ENCODE measurements around the gene KCNJ1.

KCNJ1 gene

DNA sequence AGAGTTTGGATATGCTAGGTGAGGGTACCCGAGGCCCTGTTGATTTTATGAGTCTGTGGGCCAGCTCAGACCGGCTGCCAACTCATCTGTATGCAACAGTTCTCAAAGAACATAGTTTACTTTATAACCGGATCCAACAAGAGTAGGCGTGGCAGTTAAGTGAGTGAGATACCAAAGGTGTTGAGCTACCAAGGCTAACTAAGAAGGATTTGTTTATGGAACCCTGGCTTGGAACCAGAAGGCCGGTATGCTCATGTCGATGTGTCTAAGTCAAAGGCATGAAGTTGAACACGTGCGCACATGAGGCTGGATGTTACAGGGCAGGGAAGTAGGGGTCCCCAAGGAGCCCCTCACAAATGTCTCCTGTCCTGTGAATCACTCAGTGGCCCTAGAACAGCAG lies at the start of gene KCNJ1:
KCNJ1 (minus strand) TSS at position 20 of the 400 bp plus-strand sequence. CDS start 27,053 bp downstream, outside the sequence.
- peak; percentile 11 for DNase-seq

DNA sequence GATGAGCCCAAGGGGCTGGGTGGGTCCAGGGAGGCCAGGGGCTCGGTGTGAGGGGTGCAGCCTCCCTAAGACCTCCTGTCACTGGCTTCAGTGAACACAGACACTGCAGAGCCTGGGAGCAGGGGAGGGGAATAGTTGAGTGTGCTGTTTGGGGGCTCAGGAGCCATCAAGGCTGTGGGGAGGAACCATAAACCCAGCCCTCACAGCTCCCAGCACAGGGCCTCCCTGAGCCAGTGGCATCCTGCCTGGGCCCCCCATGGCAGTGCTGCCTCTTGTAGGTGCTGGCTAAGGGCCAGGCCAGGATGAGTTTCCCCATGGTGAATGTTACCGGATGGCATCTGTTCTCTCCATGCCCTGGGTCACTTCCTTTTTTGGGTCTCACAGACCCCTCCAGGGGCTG lies 49.6 kb upstream of the KCNJ1 start:
- no peak for DNase-seq

DNA sequence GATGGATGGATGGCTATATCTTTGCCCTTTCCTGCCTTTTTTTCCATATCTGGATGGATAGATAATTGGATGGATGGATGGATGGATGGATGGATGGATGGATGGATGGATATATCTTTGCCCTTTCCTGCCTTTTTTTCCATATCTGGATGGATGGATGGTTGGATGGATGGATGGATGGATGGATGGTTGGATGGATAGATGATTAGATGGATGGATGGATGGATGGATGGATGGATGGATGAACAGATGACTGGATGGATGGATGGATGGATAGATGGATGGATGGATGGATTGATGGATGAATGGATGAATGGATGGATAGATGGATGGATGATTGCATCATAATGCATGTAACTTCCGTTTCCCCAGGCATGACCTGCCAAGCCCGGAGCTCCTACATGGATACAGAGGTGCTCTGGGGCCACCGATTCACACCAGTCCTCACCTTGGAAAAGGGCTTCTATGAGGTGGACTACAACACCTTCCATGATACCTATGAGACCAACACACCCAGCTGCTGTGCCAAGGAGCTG lies 49.0 kb upstream of the KCNJ1 start:
- no peak for DNase-seq

DNA sequence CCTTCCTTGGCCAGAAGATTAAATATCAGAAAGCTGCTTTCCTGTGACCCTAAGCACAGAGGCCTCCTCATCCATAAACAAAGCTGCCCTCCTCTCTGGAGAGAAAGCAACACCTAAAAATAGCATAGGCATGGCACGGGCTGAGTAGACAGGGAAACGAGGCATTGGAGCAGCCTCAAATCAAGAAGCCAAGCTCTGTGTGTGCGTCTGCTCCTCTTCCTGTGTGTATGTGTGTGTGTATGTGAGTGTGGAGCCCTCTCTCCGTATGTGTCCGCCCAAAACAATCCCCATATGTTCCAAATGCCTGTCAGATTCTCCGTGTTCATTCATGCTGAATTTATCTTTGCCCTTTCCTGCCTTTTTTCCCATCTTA lies 48.0 kb upstream of the KCNJ1 start:
- DNase-seq: no peak

DNA sequence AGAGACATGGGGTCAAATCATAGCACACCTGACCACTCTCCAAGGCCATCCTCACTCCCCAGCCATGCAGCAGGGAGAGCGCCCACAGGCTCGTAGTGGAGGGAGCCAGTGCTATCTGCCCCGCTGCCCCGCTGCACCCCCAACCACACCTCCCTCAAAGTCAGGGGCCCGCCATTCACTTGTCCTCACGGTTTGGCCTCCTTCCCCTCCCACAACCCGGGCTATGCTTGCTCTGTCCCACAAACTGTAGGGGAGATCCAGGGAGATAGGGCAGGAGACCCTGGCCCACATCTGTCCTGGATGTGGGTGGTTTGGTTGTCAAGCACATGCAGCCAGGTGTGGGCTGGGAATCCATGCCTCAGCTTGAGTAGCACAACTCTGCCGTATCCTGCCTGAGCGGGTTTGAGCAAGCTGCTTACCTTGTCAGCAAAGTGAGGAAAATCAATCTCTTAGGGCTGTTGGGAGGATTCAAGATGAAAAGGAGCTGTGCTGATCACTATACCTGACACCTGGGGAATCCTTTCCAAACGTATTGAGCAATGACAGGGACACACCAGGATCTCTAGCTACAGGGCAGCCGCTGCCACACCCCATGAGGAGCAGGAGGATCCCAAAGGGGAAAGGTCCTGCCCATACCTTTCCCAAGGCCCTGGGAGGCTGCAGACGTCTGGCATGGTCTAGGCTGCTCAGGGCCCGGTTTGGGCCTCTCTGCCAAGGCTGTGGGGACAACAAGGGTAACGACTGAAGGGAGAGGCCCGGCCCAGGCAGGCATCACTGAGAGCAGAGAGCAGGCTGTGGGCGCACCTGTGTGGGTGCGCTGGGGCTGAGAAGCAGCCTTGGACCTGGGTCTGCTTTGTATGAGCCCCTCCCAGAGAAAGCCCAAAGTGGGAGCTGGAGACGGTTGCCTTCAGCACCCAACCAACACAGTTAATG lies 47.4 kb upstream of the KCNJ1 start:
- no peak for DNase-seq

DNA sequence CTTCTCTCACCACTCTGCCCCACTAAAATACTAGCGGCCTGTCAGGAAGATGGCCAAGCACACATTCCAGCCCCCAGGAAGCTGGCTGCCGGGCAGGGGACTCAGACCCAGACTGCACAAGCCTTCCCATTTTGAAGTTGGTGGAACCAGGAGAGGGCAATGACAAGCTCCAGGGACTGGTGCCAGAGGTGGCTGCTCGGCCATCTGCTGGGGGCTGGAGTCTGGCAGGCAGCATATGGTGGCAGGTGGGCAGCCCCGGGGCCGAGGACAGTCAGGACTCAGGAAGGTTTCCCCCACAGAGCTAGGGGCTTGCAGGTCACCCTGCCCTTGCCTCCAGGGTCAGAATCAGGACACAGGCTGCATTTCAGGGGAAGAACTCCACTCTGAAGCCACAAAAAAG lies 46.7 kb upstream of the KCNJ1 start:
- DNase-seq: no peak

DNA sequence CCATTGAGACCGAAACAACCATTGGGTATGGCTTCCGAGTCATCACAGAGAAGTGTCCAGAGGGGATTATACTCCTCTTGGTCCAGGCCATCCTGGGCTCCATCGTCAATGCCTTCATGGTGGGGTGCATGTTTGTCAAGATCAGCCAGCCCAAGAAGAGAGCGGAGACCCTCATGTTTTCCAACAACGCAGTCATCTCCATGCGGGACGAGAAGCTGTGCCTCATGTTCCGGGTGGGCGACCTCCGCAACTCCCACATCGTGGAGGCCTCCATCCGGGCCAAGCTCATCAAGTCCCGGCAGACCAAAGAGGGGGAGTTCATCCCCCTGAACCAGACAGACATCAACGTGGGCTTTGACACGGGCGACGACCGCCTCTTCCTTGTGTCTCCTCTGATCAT lies 44.6 kb upstream of the KCNJ1 start:
- DNase-seq: no peak

DNA sequence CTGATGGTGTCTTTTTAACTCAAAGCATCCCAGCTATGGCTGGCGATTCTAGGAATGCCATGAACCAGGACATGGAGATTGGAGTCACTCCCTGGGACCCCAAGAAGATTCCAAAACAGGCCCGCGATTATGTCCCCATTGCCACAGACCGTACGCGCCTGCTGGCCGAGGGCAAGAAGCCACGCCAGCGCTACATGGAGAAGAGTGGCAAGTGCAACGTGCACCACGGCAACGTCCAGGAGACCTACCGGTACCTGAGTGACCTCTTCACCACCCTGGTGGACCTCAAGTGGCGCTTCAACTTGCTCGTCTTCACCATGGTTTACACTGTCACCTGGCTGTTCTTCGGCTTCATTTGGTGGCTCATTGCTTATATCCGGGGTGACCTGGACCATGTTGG lies 44.1 kb upstream of the KCNJ1 start:
- DNase-seq: no peak

DNA sequence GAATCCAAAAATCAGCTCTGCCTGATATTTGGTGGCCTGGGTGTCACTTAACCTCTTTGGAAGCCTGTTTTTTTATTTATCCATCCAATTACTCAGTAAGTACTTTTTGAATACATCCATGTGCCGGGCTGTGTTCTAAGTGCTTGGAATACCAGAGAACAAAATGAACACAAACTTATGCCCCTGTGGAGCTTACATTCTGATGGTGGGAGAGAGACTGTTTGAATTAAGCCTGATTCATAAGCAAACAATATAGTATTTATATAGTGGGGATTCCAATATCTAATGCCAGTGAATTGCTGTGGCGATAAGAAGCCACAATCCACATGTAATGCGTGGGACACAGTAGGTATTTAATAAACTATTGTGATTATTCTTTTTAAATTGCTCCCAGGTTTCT lies 43.5 kb upstream of the KCNJ1 start:
- no peak for DNase-seq

DNA sequence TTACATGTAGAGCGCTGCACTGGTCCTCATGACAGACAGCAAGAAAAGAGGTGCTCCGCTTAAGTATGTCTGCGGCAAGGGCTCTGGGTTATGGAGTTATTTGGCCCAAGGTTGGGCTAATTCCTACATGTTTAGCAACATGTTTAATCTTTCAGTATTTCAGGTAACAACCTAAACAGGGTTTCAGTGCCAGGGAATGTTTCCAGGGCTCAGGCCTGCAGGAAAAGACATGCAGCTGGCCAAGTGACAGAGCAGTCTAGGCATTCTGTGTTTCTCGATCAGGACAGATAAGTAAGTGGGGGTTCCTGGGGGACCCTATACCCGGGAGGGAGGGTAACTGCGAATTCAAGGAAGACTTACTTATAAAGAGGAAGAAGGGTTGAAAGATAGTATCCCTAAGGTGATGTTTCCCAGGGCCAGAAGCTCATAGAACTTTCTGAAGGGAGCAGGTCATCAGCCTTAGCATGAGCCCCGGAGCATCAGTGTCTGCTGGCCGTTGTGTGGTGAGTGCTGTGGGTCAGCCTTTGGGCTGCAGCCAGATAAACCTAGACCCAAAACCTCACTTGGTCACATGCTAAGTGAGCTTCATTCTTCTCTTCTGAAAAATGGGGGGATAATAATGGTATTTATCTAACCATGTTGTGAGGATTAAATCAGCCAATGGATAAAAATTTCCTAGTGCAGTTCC lies 42.5 kb upstream of the KCNJ1 start:
- DNase-seq: no peak

DNA sequence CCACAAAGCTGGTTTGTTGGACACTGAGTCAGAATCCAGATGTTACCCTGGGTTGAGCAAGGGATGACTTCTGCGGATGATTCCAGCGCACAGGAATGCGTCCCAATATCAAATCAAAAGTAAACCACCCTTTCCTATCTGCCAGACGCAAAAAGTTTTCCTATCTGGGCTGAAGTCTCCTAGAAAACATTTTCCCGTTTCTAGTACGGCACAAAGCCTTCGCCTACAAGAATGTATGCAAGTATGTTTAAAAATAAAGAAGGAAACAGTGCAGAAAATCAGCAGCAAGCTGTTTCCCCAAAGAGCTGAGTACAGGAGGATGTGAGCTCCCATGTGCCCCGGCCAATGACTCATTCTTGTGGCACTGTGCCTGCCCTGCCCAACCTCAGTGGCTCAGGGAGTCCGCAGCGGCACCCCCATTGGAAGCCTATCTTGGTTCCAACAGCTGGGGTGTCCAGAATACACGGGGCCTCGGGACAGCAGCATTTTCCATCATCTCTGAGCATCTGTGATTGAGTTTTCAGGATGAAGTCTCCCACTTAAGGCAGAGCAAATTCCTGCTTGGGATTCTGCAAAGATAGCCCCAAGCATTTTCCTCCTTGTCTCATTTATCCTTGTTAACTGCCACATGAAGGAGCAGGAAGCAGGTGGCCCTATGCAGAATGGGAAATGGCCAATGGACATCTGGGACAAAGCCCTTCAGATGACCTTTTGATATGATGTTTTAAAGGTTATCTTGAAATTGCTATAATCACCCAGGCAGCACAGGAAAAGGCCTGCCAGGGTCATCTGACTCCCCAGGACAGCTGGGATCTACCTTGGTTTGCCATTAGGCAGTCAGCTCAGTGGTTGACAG lies 41.5 kb upstream of the KCNJ1 start:
- DNase-seq: peak; percentile 11

DNA sequence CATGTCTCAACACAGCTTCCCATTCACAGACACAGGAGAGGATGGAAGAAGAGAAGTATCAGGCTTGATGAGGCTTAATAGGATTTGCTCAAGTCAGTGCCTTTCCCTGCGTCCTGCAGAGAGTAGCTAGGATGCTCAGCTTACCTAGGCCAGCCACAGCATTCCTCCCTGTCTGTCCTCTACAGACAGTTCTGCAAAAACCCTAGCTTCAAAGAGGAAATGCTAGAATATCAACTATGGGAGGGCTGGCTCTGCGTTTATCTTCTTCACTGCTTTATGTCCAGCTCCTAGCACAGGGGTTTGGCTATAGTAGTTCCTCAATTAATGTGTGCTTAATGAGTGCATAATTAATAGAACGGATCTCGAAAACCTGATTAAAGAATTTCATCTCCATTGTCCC lies 40.5 kb upstream of the KCNJ1 start:
- no peak for DNase-seq

DNA sequence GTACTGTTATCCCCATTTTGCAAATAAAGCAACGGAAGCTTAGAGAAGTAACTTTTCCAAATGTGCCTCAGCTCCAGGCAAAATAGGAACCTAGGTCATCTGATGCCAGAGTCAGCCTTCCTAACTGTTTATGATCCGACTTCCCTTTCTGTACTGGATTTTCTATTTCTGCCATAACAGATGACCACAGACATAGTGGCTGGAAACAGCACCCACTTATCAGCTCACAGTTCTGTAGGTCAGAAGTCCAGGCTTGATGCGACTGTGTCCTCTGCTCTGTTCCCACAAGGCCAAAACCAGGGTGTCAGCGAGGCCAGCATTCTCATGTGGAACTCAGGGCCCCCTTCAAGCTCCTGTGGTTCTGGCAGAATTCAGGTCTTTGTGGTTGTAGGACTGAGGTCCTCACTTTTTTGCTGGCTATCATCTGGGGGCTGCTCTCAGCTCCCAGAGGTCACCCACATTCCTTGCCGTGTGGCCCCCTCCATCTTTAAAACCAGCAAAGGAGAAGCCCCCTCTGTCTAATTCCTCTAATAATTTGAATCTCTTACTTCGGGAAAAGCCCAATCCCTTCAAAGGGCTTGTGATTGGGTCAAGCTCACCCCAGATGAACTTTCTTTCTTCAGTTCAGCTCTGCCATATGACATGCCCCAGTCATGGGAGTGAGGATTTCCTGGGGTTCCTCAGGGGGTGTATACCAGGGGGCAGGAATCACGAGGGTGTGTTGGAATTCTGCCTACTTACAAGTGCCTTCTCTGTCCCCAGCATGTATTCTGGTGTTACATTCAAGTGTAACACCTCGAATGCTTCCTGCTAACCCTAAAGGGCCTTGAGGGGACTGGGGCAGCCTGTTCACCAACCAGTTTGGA lies 39.3 kb upstream of the KCNJ1 start:
- no peak for DNase-seq

DNA sequence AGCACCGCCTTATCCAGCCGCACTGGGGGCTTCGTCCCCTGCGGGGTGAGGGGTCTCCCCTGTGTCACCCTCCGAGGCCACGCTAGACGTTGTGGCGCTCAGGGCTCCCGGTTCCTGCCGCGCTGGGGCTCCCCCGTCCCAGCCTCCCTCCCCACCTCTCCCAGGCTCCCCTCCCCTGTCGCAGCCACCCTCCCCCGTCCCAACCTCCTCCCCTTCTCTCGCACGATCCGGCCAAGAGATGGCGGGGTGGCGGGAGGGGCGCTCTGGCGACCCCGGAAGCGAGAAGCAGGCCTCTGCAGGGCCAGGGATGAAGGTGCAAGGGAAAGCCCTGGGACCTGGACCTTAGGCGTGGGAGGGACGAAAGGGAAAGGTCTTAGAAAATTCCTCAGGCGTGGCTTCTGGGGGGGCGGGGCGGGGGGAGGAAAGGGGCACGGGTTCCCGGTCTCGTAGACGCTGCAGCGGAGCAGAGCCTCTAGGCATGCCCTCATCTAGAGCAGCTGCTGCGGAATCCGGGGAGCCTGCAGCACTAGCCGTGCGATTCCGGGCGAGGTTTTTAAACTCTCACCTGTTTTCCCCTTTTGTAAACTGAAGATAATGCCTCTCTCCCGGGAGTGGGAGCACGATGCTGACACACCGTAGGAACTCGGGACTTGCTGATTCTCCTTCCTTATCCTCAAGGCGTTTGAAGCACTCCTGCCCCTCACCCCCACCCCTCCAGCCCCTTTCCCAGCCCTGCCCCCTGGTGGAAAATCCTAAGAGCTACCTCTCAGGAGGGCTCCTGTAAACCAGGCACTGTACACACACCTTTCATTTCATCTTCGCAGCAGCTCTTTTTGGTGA lies 38.5 kb upstream of the KCNJ1 start:
- DNase-seq: peak; percentile 39

DNA sequence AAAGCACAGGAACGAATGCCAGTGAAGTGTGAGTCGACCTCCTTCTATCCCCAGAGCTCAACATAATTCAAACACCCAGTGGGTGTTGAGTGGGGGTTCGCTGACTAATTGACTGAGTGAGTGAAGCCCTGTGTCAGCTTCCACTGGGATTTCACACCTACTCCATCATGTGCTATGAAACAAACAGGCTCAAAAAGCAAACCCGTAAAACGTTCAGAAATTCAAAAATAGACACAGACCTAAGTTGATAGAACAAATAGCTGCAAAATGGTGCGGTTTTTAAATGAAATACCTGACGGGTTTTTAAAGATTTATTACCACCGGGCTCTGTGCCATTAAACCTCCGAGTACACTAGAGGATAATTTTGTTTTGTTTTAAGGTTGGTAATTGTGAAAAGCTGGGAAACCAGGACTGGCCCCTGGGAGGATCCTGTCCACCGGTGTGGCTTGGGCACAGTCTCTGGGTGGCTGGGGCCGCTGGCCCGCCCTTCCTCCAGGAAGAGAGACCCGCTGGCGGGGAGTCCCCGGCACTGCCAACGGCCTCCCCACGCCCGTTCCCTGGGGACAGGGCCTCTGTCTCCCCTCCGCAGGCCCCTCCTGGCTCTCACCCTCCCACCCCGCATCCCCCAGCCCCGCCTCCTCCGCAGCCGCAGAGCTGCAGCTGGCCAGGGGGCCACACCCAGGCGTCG lies 37.7 kb upstream of the KCNJ1 start:
- no peak for DNase-seq

DNA sequence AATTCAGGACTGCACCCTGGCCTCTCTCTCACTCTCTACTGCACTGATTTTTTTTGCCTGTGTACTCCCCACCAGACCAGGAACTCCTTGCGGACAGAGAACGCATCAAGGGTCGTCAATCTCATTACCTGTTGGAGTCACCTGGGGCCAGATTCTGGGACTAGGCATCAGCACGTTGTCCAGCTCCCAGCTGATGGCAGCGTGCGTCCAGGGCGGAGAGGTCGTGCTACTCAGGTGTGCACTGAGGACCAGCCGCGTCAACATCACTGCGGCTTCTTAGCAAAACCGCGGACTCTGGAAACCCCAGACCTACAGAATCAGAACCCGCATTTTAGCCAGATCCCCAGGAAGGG lies 37.2 kb upstream of the KCNJ1 start:
- DNase-seq: no peak

DNA sequence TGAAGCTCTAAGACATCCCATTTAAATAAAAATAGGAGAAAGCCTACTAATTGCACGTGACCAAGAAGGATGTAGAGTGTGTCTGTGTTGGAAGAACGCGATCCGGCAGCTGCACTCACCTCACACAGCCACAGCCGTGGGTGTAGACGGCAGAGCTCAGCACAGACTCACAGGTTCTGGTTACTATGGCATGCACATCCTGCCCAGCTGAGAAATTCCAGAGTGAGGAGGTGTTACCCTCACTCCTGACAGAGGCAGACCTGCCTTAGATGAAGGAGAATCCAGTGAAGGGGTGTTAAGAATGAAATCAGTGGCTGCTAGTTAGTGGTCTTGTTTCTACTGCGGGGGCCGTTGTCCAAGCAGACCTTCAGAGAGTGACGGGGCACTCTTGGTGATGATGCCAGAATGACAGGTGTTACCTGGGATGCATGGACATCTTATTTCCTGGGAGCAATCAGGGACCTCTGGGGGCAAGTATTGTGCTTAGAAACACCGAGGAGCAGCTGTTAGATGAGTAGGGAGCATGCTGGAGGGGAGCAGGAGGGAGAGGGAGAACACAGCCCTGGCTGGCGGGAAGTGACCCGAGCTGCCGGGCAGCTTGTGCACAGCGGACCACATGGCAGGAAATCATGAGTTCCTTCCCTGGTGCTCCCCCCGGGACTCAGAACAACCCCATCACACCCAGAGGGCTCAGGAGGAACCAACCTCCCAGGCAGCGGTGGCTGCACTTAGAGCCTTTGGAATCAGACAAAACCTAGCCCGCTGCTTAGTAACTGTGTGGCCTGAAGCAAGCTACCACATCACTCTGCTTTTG lies 36.4 kb upstream of the KCNJ1 start:
- no peak for DNase-seq

DNA sequence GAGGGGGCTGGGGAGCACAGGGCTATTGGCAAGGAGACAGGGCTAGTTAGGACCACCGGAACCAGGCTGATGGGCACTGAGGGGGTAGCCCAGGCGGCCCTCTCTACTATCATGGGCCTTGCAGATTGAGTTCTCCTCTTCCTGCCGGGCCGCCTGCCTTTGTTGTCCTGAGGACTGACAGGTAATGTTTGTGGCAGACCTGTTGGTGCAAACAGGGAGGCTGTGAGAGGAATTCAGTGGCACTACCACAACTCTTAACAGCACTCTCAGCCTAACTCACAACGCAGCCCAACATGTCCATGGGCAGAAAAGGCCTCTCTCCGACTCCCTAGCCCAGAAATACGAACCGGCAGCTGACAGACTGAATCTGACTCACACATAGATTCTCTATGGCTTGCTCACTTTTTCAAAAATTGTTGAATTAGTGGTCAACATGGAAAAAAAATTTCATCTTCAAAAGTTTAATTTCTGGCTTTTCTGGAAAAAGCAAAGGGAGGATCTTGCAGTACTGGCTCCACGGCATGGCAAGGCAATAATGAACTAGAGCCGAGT lies 35.5 kb upstream of the KCNJ1 start:
- DNase-seq: no peak
